Loucy (cell line): ENCODE results near the gene GGACT.

Experiments
- CTCF ChIP-seq: fragments of 200-600 bp; sonication (generic); conservative IDR thresholded peaks from 2 replicates; pipeline ENCODE4 v1.5.1; 2014; ENCODE audit warnings: mild to moderate bottlenecking, antibody characterized with exemption, low read length
- EZH2phosphoT487 ChIP-seq: fragments of 200-600 bp; IDR thresholded peaks from 2 replicates; pipeline ENCODE4 v1.6.1; 2018; ENCODE audit warnings: antibody characterized with exemption, mild to moderate bottlenecking, moderate library complexity, borderline replicate concordance

GRCh38 chr13:100552755-100553154 lies 35.8 kb downstream of the GGACT start:
- TF ChIP-seq CTCF (no peak), EZH2phosphoT487 (no peak)
